B cell (primary cell): ENCODE results near the gene RIC1.

Experiments used
- EZH2 ChIP-seq: IDR thresholded peaks from 2 replicates; pipeline ENCODE4 v1.6.1; 2012; ENCODE audit warnings: borderline replicate concordance, low read depth, mild to moderate bottlenecking, moderate library complexity, low read length; ENCODE audit not compliant: insufficient read depth, poor library complexity, severe bottlenecking
- TF ChIP-seq, protein P1 (sequence below): fragments of 200-600 bp; IDR thresholded peaks from one replicate; pipeline ENCODE4 v1.8.0; 2022; ENCODE audit warnings: antibody characterized with exemption, mild to moderate bottlenecking

DNA sequence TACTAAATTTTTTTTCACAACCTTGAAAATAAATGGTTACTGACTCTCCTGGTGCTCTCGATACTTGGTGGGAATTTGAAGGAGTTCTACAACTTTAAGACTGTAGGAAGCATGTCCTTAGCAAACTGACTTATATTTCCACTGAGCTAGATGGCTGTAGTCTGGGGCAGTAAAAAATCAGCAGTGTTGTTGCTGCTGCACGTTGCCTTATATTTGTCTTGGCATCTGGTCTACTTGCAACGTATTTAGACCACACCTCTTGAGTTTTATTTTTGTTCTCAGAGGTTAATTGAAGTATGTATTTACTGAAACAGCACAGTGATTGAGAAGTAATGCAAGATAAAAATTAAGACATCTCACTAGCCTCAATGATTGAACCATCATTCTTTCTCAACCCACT lies 127.7 kb downstream of the RIC1 start:
- TF ChIP-seq, protein P1, sequence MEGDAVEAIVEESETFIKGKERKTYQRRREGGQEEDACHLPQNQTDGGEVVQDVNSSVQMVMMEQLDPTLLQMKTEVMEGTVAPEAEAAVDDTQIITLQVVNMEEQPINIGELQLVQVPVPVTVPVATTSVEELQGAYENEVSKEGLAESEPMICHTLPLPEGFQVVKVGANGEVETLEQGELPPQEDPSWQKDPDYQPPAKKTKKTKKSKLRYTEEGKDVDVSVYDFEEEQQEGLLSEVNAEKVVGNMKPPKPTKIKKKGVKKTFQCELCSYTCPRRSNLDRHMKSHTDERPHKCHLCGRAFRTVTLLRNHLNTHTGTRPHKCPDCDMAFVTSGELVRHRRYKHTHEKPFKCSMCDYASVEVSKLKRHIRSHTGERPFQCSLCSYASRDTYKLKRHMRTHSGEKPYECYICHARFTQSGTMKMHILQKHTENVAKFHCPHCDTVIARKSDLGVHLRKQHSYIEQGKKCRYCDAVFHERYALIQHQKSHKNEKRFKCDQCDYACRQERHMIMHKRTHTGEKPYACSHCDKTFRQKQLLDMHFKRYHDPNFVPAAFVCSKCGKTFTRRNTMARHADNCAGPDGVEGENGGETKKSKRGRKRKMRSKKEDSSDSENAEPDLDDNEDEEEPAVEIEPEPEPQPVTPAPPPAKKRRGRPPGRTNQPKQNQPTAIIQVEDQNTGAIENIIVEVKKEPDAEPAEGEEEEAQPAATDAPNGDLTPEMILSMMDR, result no peak
- no peak for TF ChIP-seq EZH2
